ENCODE measurements around the gene PCK1. TPM values are rescaled to one million over a fixed set of nuclear protein-coding genes. Genes with fewer than 3 reads are reported as not detected.

PCK1 gene
- total and polyA plus RNA-seq, 2 donors (not counting 3 experiments of a cell fraction or from before 2014, with no cell fraction given): not detected

- intact Hi-C loops (cut with micrococcal nuclease): no loop called here
- POLR2A ChIA-PET: no interaction called here
- no peak for FAIRE-seq
Measured at GRCh38 chr20:57583289-57584257, 22.7 kb downstream of the PCK1 start.

GRCh38 chr20:57584768-57585461 is 24.0 kb downstream of the PCK1 start:
- no peak overlapping the region for H3K4me2 ChIP-seq (ENCODE audit: insufficient read depth, low read length)
- H3K9me1 ChIP-seq (replicated peaks; ENCODE audit: control insufficient read depth, extremely low read depth, insufficient read depth, low read length): no peaks in the 10 kb centered on the region
- no peaks in the 10 kb centered on the region for H3K9me3 ChIP-seq (replicated peaks; ENCODE audit: control insufficient read depth, insufficient read depth, low read length)
- H3K79me2 ChIP-seq (ENCODE audit: control insufficient read depth, insufficient read depth, low read length): no peaks in the 10 kb centered on the region
- H3K4me3 ChIP-seq (replicated peaks in 1 of 3; ENCODE audit: insufficient read depth in 1 of 3, low read depth in 1 of 3, low read length in 3 of 3): no peak overlapping the region
- no peaks in the 10 kb centered on the region for H3K36me3 ChIP-seq (ENCODE audit: control insufficient read depth in 2 of 2, extremely low read depth in 1 of 2, insufficient read depth in 2 of 2, low read length in 2 of 2)
- TF ChIP-seq GATA2 (IDR thresholded peaks at IDR 0.05; ENCODE audit: insufficient read depth, insufficient read length, low read depth, low read length) (no peak), FOS (IDR thresholded peaks at IDR 0.05; ENCODE audit: borderline replicate concordance, insufficient read depth, low read length) (no peak)
- no peaks in the 10 kb centered on the region for H3K4me1 ChIP-seq (ENCODE audit: control insufficient read depth, extremely low read depth, insufficient read depth, low read length)
- DNase-seq (ENCODE audit: low read depth, low spot score) (no peak), FAIRE-seq (no peak)
- ChIA-PET CTCF (interaction anchor here (0.7 to 2.5 kb wide), 3 partner anchors 11 to 595 kb away, joined by 3 to 7 read pairs (median 4); no protein-coding TSS in a partner anchor), POLR2A (interaction anchor here (0.7 kb wide), 1 partner anchor 10 kb away, joined by 3 read pairs; no protein-coding TSS in a partner anchor)
- intact Hi-C loops (cut with micrococcal nuclease): no loop called here
- no peak overlapping the region for H3K27ac ChIP-seq (ENCODE audit: insufficient read depth, low read depth, low read length)
- no peak overlapping the region for H3K9ac ChIP-seq (replicated peaks; ENCODE audit: extremely low read depth, insufficient read depth, low read length)
- no peak overlapping the region for H2AFZ ChIP-seq (ENCODE audit: low read depth, low read length)
- no TSS peak for BruUV-seq (replicated peaks)
- H3K27me3 ChIP-seq (ENCODE audit: control insufficient read depth in 2 of 2, insufficient read depth in 2 of 2, low read length in 2 of 2): peaks cover 4 to 5% of the 10 kb centered on the region in 2 experiments
- dilution Hi-C loops (cut with MboI; ENCODE audit: extremely low pct_ligation_motif_present, low sequenced_read_pairs): no loop called here
- H4K20me1 ChIP-seq (replicated peaks; ENCODE audit: control insufficient read depth, extremely low read depth, insufficient read depth, low read length): no peaks in the 10 kb centered on the region

More at GRCh38 chr20:57583289-57584257, 22.7 kb downstream of the PCK1 start:
- Histone ChIP-seq H3K4me1 (ENCODE audit: control insufficient read depth, extremely low read depth, insufficient read depth, low read length) (no peaks in the 10 kb centered on the region), H3K9me3 (replicated peaks; ENCODE audit: control insufficient read depth, insufficient read depth, low read length) (no peaks in the 10 kb centered on the region), H3K4me2 (ENCODE audit: insufficient read depth, low read length) (no peak overlapping the region), H3K4me3 (replicated peaks in 1 of 3; ENCODE audit: insufficient read depth in 1 of 3, low read depth in 1 of 3, low read length in 3 of 3) (no peak overlapping the region), H2AFZ (ENCODE audit: low read depth, low read length) (no peak overlapping the region), H3K79me2 (ENCODE audit: control insufficient read depth, insufficient read depth, low read length) (no peaks in the 10 kb centered on the region), H3K36me3 (ENCODE audit: control insufficient read depth in 2 of 2, extremely low read depth in 1 of 2, insufficient read depth in 2 of 2, low read length in 2 of 2) (no peaks in the 10 kb centered on the region), H3K27ac (ENCODE audit: insufficient read depth, low read depth, low read length) (no peak overlapping the region), H3K9me1 (replicated peaks; ENCODE audit: control insufficient read depth, extremely low read depth, insufficient read depth, low read length) (no peaks in the 10 kb centered on the region), H3K27me3 (ENCODE audit: control insufficient read depth in 2 of 2, insufficient read depth in 2 of 2, low read length in 2 of 2) (peaks cover 4 to 7% of the 10 kb centered on the region in 2 experiments), H3K9ac (replicated peaks; ENCODE audit: extremely low read depth, insufficient read depth, low read length) (no peak overlapping the region), H4K20me1 (replicated peaks; ENCODE audit: control insufficient read depth, extremely low read depth, insufficient read depth, low read length) (no peaks in the 10 kb centered on the region)
- dilution Hi-C loops (cut with MboI; ENCODE audit: extremely low pct_ligation_motif_present, low sequenced_read_pairs): no loop called here
- CTCF ChIA-PET: interaction anchor here (1.3 to 2.5 kb wide), 4 partner anchors 12 to 596 kb away, joined by 3 to 7 read pairs (median 4); no protein-coding TSS in a partner anchor
- BruUV-seq (replicated peaks): no TSS peak
- no peak for DNase-seq (ENCODE audit: low read depth, low spot score)
- no peak for TF ChIP-seq POLR2AphosphoS5 (IDR thresholded peaks at IDR 0.05; ENCODE audit: insufficient read depth, low read depth, low read length)
- TF ChIP-seq POLR2A (IDR thresholded peaks at IDR 0.05; ENCODE audit: low read depth, low read length): no peak
- TF ChIP-seq EZH2 (IDR thresholded peaks at IDR 0.05; ENCODE audit: borderline replicate concordance, low read depth, low read length, severe bottlenecking): no peak
- no peak for TF ChIP-seq MYC (IDR thresholded peaks at IDR 0.05; ENCODE audit: low read depth, low read length)

All from endothelial cell of umbilical vein (primary cell).